Natural killer cell (primary cell): ENCODE data around the gene VPS11. TPM values are rescaled to one million over a fixed set of nuclear protein-coding genes. Genes with fewer than 3 reads are reported as not detected.

Experiments
- ATAC-seq, 3 donors: fragments of 150-1000 bp in 2 of 3; fragments of 200-7000 bp in 1 of 3; cut with Tn5 transposase; 1 replicate in 1 of 3; 2 replicates in 2 of 3; pipeline ENCODE4 v1.10.0; 2021; ENCODE audit warnings: mild to moderate bottlenecking in 2 of 3, moderate library complexity in 2 of 3
- DNase-seq, 2 donors: peaks; one replicate each; pipeline versions ENCODE4 v3.0.0 to v3.0.0-alpha.2; 2013 to 2021; ENCODE audit warnings: mixed read lengths in 1 of 2
- H3K27ac ChIP-seq: one replicate; pipeline ENCODE4 v1.5.1; 2013; ENCODE audit warnings: mild to moderate bottlenecking, low read length
- H3K27me3 ChIP-seq: one replicate; pipeline ENCODE4 v1.6.1; 2013; ENCODE audit warnings: low read length; ENCODE audit not compliant: control insufficient read depth, insufficient read depth
- H3K36me3 ChIP-seq: one replicate; pipeline ENCODE4 v1.6.1; 2013; ENCODE audit warnings: low read length; ENCODE audit not compliant: control insufficient read depth, insufficient read depth
- H3K4me1 ChIP-seq: one replicate; pipeline ENCODE4 v1.6.1; 2013; ENCODE audit warnings: low read length; ENCODE audit not compliant: control insufficient read depth, insufficient read depth
- H3K4me3 ChIP-seq: one replicate; pipeline ENCODE4 v1.5.1; 2013; ENCODE audit warnings: low read length
- H3K9me3 ChIP-seq: one replicate; pipeline ENCODE4 v1.6.1; 2013; ENCODE audit warnings: low read length; ENCODE audit not compliant: control insufficient read depth, insufficient read depth
- H3K27ac Mint-ChIP-seq, 2 donors: one replicate each; pipeline ENCODE4 v1.8.0; 2022; ENCODE audit warnings: mild to moderate bottlenecking in 2 of 2, mixed read lengths in 2 of 2, moderate library complexity in 1 of 2
- H3K27me3 Mint-ChIP-seq, 2 donors: one replicate each; pipeline ENCODE4 v1.8.0; 2022; ENCODE audit warnings: low read depth in 2 of 2, mixed read lengths in 2 of 2
- H3K36me3 Mint-ChIP-seq: one replicate; pipeline ENCODE4 v1.8.0; 2022; ENCODE audit warnings: mixed read lengths
- H3K4me1 Mint-ChIP-seq, 2 donors: one replicate each; pipeline ENCODE4 v1.8.0; 2022; ENCODE audit warnings: mixed read lengths in 2 of 2
- H3K4me3 Mint-ChIP-seq: one replicate; pipeline ENCODE4 v1.8.0; 2022; ENCODE audit warnings: mild to moderate bottlenecking, moderate library complexity, mixed read lengths
- H3K9me3 Mint-ChIP-seq, 2 donors: one replicate each; pipeline ENCODE4 v1.8.0; 2022; ENCODE audit warnings: mixed read lengths in 2 of 2
- CTCF ChIP-seq: fragments of 200-600 bp; IDR thresholded peaks from one replicate; pipeline ENCODE4 v1.8.0; 2022; ENCODE audit warnings: antibody characterized with exemption
- WGBS: methylation state at CpG from one replicate; pipeline ENCODE4 v1.1.7; 2013; ENCODE audit warnings: missing lambda C conversion rate; ENCODE audit not compliant: insufficient coverage; 5-methylcytosine and 5-hydroxymethylcytosine counted together
- intact Hi-C: fragments of 100-400 bp; cut with micrococcal nuclease; formaldehyde crosslinking; loops from one replicate; pipeline ENCODE4 v1.14.2; 2022
- total RNA-seq, 4 donors: library from RNA; stranded (reverse); fragments of 120-200 nt in 1 of 4; gene quantifications; one replicate each; pipeline versions ENCODE4 v1.2.3 to v1.2.4, GENCODE V29; 2013 to 2022

The VPS11 gene
- 100 to 1,000 TPM in 1 of 3 donors, 10 to 100 TPM in 2; 91.4 to 101 (median 91.7) TPM for total RNA-seq
- 42.0 TPM for total RNA-seq (2013)

DNA sequence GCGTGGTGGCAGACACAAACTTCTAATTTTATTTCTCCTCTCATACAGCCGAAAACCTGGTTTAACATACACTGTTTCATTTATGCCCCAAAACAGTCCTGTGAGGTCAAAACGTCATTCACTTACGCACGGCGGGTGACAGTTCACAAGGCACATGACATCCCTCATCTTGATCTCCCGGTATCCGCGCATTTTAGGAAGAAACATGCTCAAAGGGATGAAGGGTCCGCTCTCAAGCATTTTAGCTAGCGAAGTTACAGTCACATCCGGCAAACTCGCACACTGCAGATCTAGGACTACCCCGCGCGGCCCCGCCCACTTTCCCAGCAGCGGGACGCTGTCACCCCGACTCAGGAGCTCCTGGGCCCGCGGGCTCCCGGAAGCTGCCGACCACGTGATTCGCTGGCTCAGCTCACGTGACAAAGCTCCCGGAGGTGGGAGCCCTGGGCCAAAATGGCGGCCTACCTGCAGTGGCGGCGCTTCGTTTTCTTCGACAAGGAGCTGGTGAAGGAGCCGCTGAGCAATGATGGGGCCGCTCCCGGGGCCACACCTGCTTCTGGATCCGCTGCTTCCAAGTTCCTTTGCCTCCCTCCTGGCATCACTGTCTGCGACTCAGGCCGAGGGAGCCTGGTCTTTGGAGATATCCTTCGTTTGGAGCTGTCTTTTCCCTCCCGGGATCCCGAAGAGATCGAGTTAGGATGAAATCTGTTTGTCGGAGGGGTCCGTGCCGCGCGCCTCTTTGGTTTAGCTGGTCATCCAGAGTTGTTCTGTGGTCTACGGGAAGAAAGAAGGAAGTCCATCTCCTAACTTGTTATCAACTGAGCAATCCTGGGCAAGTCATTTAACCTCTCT lies at the start of gene VPS11:
Gene VPS11, plus strand, starts transcription at position 448 of the 852 bp plus-strand sequence. Its CDS starts 6 bp downstream, at position 454.
- Histone ChIP-seq H3K36me3 (peaks cover 20% of the 10 kb centered on the region), H3K4me3 (peak within 1 kb of the TSS; percentile 91), H3K27ac (peak within 1 kb of the TSS; percentile 89), H3K27me3 (no peaks in the 10 kb centered on the region), H3K4me1 (peaks cover 19% of the 10 kb centered on the region), H3K9me3 (no peaks in the 10 kb centered on the region)
- Mint-ChIP-seq H3K27ac (peak within 1 kb of the TSS; percentile 98 to 99), H3K9me3 (no peaks in the 10 kb centered on the region), H3K36me3 (no peaks in the 10 kb centered on the region), H3K4me1 (peaks cover 32 to 33% of the 10 kb centered on the region in 2 donors), H3K27me3 (no peaks in the 10 kb centered on the region), H3K4me3 (peak within 1 kb of the TSS; percentile 95)
- TF ChIP-seq CTCF, result no peak
- intact Hi-C loops, result loop anchor here (1.0 to 5.0 kb wide), 5 partner anchors 10 to 55 kb away; partner anchors contain the start of genes DPAGT1, HINFP, HYOU1 and RPS25
- peak; percentile 95 to 99 for DNase-seq
- ATAC-seq, result peak; percentile 92 to 99 (median 93)
- under 1% methylated on average over 49 of the region's 49 CpGs for WGBS

DNA sequence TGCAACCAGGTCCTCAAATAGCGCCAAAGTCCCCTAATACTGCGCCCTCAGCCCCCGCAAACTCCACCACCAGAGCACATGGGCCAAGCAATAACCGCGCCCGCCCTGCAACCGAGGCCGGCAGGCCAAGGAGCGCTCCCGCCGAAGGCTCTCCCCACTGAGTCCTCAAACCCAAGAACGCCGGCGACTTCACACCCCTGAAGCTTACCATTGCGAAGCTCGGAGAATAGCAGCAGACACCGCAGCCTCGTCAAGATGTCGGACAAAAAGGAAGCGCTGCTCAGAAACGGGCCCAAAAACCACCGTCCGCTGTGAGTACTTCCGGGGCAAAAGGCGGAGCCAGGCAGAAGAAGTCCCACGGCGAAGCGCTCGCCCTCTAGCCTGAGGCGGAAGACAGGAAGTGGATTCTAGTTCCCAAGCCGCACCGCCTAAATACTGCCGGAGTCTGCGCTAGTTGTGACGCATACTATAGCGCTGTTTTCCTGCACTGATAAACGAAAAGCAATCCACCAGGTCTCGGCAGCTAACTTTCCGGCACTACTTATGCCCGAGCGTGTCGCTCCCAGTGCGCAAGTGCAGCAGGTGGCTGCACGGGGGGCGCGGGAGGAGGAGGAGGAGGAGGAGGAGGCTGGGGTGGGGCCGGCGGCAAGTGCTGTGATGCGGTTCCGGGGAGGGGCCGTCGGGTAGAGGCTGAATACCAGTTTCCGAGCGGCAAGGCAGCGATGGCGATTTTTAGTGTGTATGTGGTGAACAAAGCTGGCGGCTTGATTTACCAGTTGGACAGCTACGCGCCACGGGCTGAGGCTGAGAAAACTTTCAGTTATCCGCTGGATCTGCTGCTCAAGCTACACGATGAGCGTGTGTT lies 49.3 kb upstream of the VPS11 start, which contains the start of the genes RPS25 and TRAPPC4:
Gene RPS25, minus strand, starts transcription at position 270 of the 865 bp plus-strand sequence. Its CDS starts 59 bp downstream, at position 211.
Gene TRAPPC4, plus strand, starts transcription at position 693 of the 865 bp plus-strand sequence. Its CDS starts 30 bp downstream, at position 723.
- Mint-ChIP-seq H3K4me3 (peak within 1 kb of the TSS; percentile 99), H3K4me1 (peaks cover 18 to 27% of the 10 kb centered on the region in 2 donors), H3K9me3 (no peaks in the 10 kb centered on the region), H3K27ac (peak within 1 kb of the TSS; percentile 99), H3K36me3 (peaks cover 2% of the 10 kb centered on the region), H3K27me3 (no peaks in the 10 kb centered on the region)
- Histone ChIP-seq H3K9me3 (no peaks in the 10 kb centered on the region), H3K4me1 (peaks cover 33% of the 10 kb centered on the region), H3K27me3 (no peaks in the 10 kb centered on the region), H3K4me3 (peak within 1 kb of the TSS; percentile 93), H3K27ac (peak within 1 kb of the TSS; percentile 94), H3K36me3 (peaks cover 55% of the 10 kb centered on the region)
- ATAC-seq (peak; percentile 86 to 95 (median 86)), DNase-seq (peak; percentile 91 to 98)
- TF ChIP-seq CTCF, result no peak
- WGBS, result 0% methylated on average over 63 of the region's 63 CpGs
- intact Hi-C loops, result loop anchor here (1.0 to 5.0 kb wide), 6 partner anchors 12 to 189 kb away; partner anchors contain the start of genes CBL, CENATAC, DPAGT1 and HYOU1

DNA sequence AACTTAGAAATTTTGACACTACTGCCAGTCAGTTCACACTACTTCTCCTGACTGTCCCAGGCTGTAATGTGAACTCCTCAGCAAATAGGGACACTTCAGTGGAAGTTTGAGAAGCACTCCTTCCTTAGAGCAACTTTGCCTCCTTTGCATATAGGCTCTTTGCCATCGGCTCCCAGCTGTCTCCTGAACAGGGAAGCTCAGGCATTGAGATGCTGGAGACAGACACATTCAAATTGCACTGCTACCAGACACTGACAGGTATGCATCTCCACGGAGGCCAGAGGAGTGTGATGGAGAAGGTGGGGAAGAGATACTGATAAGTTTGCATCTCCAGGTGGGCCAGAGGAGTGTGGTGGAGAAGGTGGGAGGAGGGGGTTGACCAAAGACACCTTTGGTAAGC lies 47.6 kb upstream of the VPS11 start:
- H3K9me3 Mint-ChIP-seq, result no peaks in the 10 kb centered on the region
- H3K27ac Mint-ChIP-seq, result peak overlapping the region; percentile 99
- ATAC-seq (no peak), DNase-seq (no peak)
- peak overlapping the region; percentile 94 for H3K27ac ChIP-seq
- intact Hi-C loops, result loop anchor here (2.0 to 5.0 kb wide), 4 partner anchors 37 to 187 kb away; partner anchors contain the start of genes CBL, DPAGT1, HYOU1 and VPS11
- peaks cover 58% of the 10 kb centered on the region for H3K36me3 ChIP-seq
- no peak overlapping the region for H3K4me3 ChIP-seq
- peaks cover 23 to 27% of the 10 kb centered on the region in 2 donors for H3K4me1 Mint-ChIP-seq
- no peaks in the 10 kb centered on the region for H3K9me3 ChIP-seq
- no peak for TF ChIP-seq CTCF
- H3K36me3 Mint-ChIP-seq, result peaks cover 8% of the 10 kb centered on the region
- H3K4me3 Mint-ChIP-seq, result peak overlapping the region; percentile 99
- peaks cover 33% of the 10 kb centered on the region for H3K4me1 ChIP-seq
- no peaks in the 10 kb centered on the region for H3K27me3 ChIP-seq
- 83% methylated on average over 2 of the region's 2 CpGs for WGBS
- no peaks in the 10 kb centered on the region for H3K27me3 Mint-ChIP-seq
